Activated CD8-positive, alpha-beta memory T cell treated with anti-CD3 and anti-CD28 coated beads, Interleukin-2, amount 50 U/mL, for 4 hours (primary cell): ENCODE data around the gene PEA15.
A peak's percentile ranks its signal among the peaks of the same experiment; 100 is the strongest.

ENCODE experiments used
- DNase-seq: peaks from one replicate; pipeline ENCODE4 v3.0.0-alpha.2; 2020

The PEA15 gene

DNA sequence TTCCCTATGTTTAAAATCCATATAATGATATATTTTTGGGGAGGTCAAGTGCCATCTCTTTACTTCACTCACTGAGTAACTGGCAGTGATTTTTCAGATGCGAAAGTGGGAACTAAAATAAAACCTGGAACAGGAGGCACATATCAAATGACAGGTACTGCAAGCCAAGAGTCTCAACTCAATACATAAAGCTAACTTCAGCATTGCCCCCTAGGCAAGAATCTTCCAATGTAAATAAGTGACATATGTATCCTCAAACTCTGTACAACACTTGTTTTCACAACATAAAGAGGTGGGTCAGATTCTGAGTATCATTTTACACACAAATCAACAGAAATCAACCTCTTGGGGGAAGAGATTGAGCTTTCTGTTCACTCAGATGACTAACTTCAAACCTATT, 39.0 kb downstream of the PEA15 start:
- no peak for DNase-seq

DNA sequence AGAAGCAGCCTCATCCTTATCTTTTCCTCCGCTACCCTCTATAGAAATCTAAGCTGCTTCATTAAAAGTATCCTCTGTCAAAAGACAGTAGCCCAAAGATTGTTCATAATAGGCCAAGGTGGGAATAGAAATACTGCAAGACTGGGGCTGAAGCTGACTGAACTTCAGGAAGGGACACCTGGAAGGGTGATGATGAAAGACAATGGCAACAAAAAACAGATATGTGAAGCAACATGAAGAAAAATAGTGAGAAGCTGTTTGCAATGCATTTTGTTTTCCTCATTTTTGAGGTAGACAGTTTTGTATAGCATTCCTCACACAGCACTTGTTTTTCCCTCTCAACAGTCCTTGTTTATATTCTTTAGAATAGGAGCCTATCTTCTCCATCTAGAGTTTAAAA, 40.2 kb downstream of the PEA15 start:
- DNase-seq = no peak

- no peak for DNase-seq
These were observed 41.9 kb downstream of the PEA15 start for GRCh38 chr1:160247053-160247452.

- DNase-seq = no peak
These were observed 45.8 kb downstream of the PEA15 start for GRCh38 chr1:160251011-160251410.

GRCh38 chr1:160251687-160252526, 46.7 kb downstream of the PEA15 start:
- peak; percentile 59 for DNase-seq

- DNase-seq = no peak
These were observed 50.7 kb downstream of the PEA15 start for GRCh38 chr1:160255781-160256300.

GRCh38 chr1:160256396-160257046, 51.3 kb downstream of the PEA15 start:
- no peak for DNase-seq

- DNase-seq = no peak
These were observed 52.3 kb downstream of the PEA15 start for GRCh38 chr1:160257411-160258015.

- DNase-seq = no peak
These were observed 53.1 kb downstream of the PEA15 start for GRCh38 chr1:160258177-160258798.

DNA sequence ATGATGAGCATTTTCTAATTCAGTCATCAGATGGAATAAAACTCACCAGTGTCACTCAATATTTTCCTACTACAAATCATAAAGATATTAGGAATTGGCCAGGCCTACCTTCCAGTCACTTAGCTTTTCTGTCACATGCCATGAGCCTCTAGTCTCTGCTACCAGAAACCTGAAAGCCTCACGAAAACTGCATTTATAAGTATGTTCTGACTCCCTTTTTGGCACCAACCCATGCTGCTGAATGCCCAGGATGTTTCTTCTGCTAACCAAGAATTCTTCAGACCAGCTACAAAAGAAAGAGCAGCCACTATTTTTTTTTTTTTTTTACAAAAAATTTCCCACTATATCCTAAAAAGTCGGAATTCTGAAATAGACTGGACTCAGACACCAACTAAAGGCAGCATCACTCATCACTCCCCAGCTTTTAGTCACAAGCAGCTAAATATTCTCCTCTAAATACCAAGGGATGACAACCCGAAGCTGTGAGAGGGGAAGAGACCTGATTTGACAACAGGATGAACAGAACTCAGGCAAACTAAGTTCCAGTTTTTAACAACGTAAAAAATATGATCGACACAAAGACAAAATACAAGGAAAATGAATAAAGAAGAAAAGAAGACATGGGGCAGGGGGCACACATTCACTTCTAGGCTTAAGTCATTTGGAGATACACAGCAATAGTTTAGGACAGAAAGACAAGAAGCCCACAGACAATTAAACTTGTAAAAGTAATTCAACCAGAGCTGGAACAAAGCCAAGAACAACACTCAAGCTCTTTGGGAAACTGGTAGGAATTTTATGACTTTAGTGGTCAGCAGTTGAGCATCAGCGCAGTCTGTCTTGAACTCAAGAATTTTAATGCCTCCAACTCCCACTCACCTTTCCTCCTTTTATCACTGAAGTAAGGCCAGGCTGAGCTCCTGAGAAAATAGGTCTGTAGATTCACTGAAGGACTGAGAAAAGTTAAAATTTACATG, 55.5 kb downstream of the PEA15 start:
- no peak for DNase-seq

DNA sequence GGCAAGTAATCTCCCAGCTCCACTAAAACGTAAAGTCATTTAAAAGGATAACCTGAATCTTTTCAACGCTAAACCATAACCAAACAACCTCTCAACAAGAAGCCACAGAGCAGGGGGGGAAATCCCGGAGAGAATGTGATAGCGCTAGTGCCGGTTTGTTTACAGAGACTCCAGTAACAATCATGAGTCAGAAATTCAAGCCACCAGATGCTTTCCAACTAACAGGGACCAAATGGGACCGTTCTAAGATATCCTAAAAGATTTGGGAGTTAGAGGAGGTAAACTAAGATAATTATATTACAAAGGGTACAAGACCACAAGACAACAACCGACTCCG, 56.3 kb downstream of the PEA15 start:
- peak; percentile 70 for DNase-seq

- peak; percentile 97 for DNase-seq
These were observed 57.0 kb downstream of the PEA15 start, which contains the start of gene DCAF8 for GRCh38 chr1:160261893-160262794. Gene DCAF8 (minus strand): TSS chr1:160262549. CDS start chr1:160244008, 18,541 bp downstream.

GRCh38 chr1:160264795-160265307, 59.7 kb downstream of the PEA15 start:
- no peak for DNase-seq
